CD1c-positive myeloid dendritic cell (primary cell): ENCODE measurements around the gene TP53INP2.
"Not testable (repeated sequence)": the region's sequence is repeated elsewhere in the genome, so short reads cannot be mapped to it uniquely, and the experiment has no call there.

Experiments used
- DNase-seq: peaks from one replicate; pipeline ENCODE4 v3.0.0-alpha.2; 2016; ENCODE audit errors: extremely low spot score

TP53INP2 gene

DNA sequence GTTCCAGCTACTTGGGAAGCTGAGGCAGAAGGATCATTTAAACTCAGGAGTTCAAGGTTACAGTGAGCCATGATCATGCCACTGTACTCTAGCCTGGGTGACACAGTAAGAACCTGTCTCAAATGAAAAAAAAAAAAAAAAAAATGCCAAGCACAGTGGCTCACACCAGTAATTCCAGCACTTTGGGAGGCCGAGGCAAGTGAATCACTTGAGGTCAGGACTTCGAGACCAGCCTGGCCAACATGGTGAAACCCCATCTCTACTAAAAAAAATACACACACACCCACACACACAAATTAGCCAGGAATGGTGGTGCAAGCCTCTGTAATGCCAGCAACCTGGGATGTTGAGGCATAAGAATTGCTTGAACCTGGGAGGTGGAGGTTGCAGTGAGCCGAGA, 18.4 kb downstream of the TP53INP2 start:
- DNase-seq = not testable (repeated sequence)

DNA sequence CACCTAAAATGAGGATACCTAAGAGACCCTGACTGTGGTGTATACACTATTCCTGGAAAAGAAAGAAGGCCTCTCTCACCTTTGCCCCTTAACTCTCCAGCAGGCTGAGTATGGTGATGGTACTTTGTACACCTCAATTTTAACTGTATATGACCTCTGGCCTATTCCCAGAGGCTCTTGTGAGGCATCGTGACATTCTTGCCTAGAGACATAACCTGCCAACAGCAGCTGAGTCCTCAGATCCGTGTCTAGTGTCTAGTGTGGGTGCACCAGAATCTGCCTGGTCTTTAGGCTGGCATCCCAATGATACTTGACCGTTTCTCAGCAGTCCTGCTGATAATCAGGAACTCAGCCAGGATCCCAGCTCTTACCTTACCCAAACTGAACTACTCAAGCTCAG, 20.0 kb downstream of the TP53INP2 start:
- DNase-seq = no peak

DNA sequence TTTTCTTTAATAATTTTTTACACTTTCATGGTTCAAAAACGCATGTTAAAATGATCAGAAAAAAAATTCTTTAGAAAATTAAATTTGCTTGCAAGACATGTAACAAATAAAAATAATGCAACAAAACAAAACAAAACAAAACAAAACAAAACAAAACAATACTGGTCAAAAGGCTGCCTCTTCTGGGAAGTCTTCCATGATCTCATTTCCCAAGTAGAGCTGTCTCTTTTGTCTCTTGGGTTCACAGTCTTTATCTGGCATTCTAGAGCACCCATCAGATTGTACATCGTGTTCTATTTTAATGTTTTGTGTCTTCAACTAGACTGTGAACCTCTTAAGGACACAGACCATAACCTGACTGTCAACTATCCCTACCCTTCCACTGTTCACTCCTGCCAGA, 25.3 kb downstream of the TP53INP2 start:
- DNase-seq = no peak

DNA sequence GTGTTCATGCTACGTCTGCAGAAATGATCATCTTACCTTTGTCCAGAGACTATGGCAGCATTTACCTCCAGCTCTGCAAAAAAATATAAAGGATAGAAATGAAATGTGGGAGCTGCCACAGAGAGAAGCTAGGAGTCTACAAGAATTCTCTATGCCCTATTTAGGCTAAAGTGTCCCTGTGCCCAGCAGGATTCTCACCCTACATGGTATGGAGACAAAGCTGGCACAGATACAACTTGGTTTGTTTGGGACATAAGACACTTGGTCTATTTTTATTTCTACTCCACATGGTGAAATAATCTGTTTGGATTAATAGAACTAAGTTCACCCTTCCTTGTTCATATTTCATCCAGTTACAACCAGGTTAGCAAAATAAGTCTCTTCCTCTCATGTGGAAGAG, 28.4 kb downstream of the TP53INP2 start:
- DNase-seq = no peak

DNA sequence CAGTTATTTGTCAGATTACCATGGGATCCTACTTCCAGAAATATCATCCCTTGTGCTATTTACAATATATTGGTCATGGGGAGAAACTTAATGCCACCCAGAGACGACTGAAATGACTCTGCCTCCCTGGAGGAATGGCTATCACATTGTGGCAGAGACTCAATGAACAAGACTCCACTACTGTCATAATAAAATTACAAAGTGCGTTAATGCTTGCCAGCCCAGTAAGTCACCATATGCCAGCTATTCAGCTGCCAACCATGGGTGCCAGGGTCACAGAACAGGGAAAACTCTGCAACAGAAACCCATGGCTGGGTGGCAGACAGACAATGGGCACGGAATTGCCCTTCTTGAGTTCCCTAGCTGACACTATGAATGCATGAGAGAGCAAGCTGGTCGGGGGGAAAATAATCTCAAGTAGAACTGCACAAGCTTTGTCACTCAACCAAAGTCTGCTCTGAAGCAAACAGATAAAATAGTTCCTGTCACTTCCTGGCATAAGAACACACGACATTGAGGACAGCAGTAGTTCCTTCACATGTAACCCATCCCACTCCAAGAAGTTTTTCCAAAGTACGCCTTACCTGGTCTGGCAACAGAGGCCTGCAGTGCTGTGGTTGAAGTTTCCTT, 32.1 kb downstream of the TP53INP2 start:
- DNase-seq = no peak

DNA sequence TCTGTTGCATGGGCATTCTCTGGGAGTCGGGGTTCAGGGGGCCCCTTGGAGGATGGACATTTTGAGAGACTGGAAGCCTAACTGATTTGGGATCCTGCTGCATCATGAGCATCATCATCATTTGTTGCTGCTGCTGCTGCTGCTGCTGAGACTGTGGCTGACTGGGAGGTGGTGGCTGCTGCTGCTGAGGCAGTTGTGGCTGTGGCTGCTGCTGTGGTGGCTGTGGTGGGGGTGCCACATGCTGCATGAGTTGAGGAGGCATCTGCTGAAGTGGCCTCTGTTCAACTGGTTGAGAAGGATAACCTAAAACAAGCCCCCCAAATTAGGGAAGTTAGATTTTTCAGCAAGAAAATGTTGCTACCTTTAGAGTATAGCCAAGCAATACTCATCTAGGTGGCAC, 38.9 kb downstream of the TP53INP2 start:
- DNase-seq = no peak

DNA sequence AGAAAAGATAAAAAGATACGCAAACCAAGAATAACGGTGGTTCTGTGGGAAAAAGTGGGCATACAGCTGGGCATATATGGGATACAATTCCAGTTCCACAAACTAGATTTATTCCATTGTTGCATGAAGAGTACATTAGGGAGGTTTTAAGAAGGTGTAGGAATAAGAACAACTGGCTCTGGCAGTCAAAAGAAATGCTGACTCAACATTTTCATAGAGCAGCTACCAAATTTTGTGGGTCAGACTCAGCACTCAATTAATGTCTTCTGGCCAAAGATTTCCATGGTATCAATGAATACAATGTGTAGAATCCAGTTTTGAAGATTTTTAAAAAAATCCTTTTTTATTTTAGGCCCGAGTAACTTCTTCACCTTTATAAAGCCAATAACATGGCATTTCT, 40.2 kb downstream of the TP53INP2 start:
- no peak for DNase-seq

DNA sequence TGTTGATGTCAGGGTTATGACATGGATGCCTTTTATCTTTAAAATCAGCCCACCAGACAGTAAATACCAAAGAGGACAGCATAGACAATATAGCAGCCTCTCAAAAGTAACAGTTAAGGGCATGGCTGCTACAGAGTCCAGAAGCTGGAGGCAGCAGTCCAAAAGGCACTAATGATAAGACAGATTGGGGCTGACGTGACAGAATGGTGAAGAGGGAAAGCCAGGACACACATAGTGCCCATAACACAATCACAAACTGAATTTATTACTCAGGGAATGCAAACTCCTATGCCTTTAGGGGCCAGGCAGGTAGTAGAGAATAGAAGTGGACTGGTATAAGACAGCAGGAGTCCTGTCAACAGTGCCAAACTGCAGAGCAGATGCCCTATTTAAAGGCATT, 40.7 kb downstream of the TP53INP2 start:
- DNase-seq = no peak

DNA sequence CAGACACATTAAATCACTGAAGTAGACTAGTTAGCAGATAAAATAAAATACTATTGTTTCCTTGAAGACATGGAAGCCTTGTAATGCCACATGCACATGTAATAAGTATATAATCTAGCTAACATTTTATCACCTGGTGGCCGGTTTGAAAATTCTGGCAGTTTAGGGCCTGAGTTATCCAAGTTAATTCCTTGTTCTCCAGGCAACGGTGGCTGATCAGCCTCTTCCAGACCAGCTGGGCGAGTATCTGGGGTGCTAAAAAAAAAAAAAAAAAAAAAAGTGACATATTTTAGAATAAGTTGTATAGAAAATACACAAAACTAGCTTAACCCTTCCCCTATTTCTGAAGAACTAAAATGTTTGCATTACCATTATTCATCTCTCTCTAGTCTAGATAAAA, 42.5 kb downstream of the TP53INP2 start:
- DNase-seq = no peak

DNA sequence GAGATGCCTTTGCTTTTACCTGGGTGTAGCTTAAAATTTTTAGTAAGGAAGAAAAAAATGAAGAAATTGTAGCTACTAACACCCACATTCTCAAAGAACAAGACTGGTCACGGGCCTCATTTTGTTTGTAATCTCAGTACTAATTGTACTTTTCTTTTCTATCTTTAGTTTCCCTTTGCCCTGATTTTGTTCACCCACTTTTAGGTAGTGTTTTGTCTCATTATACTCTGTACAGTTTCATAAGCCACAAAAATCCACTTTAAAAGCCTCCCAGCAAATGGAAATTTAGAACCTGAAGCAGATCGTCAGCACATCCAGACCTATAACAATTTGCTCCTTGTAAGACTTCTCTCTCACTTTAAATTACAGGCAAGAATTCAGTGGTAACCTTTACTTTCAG, 43.3 kb downstream of the TP53INP2 start:
- DNase-seq = no peak

DNA sequence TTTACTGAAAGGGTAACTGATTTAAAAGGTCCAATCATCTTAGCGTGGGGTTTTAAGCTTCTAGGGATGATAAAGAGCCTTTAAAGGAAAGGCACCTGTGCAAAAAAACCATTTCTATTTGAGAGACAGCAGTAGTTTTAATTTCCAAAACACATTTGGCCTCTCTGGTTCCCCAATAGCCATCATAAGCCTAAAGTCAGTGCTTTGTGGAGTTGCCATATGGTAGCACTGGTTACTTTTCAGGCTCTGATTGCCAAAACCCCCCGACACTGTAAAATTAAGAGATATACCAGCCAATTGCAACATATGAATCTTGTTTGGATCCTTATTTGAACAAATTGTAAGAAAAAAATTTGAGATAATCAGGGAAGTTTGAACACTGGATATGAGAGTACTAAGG, 44.6 kb downstream of the TP53INP2 start:
- no peak for DNase-seq

DNA sequence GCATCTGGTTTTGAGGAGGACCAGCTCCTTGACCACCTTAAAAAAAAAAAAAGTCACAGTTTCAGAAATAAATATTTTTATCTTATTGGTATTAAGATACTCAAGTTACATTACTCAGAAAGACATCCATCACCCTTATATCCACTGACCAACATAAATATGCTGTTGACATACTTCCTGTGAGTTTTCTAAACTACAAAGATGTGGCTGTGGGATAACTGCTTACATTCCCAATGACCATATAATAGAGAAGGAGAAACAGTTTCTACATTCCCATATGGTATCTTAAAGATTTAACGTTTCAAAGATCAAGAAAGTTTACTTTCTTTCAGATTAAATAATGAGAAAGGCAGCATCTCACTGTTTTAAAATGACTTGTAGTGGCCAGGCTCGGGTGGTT, 46.3 kb downstream of the TP53INP2 start:
- DNase-seq = no peak

DNA sequence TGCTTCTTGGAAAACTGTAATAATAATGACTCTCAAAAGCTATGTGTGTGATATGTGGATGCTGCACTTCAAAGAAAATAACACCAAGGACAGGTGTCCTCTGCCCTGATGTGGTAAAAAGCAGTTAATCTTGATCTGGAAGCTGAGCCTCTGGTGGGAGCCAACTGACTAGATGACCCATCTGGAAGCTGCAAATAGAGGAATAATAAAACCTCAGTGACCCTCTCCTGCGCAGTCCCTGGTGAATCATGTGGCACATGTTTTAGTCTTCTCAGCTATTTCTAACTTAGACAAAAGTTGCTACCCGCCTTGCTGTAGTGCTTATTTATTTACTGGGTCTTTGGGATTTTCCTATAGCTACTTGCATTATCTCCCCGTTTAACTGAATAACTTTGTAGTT, 47.3 kb downstream of the TP53INP2 start:
- DNase-seq = no peak

DNA sequence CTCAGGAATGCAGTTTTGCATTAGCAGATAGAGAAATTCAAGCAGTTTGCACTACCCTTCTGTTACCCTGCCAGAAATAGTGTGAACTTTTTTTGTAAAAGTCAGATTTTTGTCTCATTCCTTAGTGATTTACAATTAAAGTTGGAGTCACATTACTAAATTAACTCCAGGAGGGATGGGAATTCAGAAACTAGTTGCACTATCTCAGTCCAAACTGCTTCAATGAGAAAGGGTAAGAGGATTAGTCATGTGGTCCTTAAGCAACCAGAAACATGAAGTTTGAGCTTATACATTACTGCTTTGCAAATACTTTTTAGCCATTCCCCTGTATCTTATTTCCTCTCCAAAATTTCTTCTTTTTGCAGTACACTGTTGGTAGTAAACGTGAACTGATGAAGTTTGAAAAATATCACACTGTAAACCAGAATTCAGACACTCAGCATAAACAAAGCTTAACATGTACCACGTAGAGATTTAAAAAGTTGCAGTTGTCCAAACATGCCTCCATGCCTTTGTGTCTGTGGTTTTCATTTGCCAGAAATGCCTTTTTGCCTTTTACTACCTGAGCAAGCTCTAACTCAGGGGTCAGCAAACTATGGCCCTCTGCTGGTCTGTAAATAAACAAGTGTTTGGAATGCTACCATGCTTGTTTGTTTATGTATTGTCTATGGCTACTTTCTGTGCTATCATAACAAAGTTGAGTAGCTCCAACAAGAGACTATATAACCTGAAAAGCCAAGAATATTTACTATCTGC, 49.7 kb downstream of the TP53INP2 start:
- no peak for DNase-seq

DNA sequence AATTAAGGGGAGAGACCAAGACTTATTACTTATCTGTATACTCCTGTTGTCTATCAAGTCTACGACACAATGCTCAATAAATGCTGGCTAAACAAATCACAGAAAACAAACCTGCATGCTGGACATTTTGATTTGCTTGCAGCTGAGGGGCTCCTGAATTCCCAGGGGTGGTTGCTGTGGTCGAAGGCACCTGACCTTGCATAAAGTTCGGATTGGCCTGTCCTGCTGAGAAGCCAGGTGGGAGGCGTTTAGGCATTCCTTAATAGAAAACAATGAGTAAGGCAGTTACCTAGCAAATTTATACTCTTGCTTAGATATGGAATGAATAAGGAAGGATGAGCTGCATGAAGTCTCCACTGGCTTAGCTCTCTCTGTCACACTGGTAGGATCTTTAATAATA, 50.5 kb downstream of the TP53INP2 start:
- DNase-seq = no peak

DNA sequence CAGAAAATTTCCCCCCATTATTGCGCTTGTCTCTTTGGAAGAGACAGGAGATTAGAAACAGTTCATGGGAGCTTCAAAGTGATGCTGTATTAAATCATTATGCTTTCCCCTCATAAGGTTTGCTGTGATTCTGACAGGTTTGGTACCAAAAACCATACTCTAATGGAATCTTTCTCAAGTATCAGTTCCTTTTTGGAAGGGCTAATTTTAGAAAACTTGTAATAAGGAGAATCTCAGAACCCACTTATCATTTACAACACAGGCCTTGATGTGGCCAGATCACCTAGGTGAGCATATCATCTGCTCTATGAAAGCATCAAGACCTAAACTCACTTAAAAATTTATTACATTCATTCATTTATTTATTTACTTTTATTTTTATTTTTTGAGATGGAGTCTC, 51.2 kb downstream of the TP53INP2 start:
- DNase-seq = no peak

DNA sequence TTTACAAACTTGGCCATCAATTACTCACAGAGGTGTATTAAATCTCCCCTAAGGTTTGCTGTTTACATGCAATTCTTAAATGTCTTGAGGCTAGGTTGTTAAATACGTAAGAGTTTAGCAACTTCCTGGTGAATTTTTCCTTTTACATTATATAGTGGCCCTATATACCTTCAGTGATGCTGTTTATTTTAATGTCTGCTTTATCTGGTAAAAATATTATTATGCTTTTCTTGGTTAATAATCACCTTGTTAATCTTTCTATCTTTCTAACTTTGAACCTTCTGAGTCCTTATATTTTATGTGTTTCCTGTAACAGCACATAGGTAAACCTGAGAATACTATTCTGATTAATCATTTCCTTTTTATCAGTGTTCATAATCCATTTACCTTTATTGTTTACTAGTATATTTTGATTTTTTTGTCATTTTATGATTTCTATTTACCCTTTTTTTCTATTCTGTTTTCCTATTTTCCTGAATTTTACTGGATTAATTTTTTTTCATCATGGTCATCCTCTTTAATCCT, 57.9 kb downstream of the TP53INP2 start:
- no peak for DNase-seq
